Activated CD8-positive, alpha-beta memory T cell treated with anti-CD3 and anti-CD28 coated beads, Interleukin-2, amount 50 U/mL, for 48 hours (primary cell): ENCODE data around the gene CEP135.
"Not testable (repeated sequence)": the region's sequence is repeated elsewhere in the genome, so short reads cannot be mapped to it uniquely, and the experiment has no call there.

Source experiments
- DNase-seq: peaks from one replicate; pipeline ENCODE4 v3.0.0-alpha.2; 2020

Gene CEP135, protein sequence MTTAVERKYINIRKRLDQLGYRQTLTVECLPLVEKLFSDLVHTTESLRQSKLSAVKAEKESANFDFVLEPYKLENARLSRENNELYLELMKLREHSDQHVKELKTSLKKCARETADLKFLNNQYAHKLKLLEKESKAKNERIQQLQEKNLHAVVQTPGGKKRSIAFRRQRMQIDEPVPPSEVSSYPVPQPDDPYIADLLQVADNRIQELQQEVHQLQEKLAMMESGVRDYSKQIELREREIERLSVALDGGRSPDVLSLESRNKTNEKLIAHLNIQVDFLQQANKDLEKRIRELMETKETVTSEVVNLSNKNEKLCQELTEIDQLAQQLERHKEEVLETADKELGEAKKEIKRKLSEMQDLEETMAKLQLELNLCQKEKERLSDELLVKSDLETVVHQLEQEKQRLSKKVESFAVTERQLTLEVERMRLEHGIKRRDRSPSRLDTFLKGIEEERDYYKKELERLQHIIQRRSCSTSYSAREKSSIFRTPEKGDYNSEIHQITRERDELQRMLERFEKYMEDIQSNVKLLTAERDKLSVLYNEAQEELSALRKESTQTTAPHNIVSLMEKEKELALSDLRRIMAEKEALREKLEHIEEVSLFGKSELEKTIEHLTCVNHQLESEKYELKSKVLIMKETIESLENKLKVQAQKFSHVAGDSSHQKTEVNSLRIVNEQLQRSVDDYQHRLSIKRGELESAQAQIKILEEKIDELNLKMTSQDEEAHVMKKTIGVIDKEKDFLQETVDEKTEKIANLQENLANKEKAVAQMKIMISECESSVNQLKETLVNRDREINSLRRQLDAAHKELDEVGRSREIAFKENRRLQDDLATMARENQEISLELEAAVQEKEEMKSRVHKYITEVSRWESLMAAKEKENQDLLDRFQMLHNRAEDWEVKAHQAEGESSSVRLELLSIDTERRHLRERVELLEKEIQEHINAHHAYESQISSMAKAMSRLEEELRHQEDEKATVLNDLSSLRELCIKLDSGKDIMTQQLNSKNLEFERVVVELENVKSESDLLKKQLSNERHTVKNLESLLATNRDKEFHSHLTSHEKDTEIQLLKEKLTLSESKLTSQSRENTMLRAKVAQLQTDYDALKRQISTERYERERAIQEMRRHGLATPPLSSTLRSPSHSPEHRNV

DNA sequence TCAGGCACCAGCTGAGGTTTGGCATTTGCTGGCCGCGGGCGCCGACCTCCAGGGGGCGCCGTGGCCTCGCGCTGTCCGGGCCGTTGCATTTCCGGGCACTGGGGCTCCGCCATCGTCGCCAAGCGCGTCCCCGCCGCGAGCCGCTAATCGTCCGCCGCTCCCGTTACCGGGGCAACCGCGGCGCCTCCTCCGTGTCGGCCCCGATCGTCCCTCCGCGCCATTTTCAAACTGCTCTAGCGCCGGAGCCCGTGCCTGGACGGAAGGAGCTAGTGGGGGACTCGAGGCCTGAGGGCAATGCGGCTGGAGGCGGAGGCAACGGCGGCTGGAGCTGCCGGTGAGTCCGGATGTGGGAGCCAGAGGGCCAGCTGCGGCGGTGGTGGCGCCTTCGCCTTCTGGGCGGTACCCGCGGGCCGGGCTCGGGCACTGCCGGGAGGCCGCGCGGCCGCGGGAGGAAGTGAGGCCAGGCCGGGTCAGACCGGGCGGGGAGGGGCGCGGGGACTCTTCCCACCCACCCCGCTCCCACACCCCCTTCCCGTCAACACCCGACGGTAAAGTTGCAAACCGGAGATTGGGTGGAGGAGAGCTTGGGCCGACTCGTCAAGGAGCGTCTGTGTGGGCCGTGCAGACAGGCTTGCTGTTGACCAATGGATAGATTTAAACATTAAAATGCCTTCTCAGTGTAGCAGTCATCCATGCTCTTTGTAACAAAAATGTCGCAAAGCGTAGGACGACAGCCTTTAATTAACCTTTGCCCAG, at the start of gene CEP135:
TSS of gene CEP135 (plus strand) at position 220 of the 756 bp plus-strand sequence. CDS start 3,186 bp downstream, outside the sequence.
- peak; percentile 96 for DNase-seq

DNA sequence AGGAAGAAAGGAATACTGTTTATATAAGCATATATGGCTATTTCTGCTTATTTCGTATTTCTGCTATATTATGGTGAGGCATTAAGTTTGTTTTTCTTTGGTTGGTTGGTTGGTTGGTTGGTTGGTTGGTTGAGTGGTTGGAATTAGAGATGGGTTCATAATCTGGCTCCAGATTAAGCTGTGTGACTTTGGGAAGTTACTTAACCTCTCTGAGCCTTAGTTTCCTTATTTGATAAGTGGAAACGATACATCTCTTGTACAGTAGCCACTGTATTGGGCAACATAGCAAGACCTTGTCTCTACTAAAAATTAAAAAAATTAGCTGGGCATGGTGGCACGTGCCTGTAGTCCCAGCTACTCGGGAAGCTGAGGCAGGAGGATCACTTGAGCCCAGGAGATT, 46.1 kb upstream of the CEP135 start:
- no peak for DNase-seq

DNA sequence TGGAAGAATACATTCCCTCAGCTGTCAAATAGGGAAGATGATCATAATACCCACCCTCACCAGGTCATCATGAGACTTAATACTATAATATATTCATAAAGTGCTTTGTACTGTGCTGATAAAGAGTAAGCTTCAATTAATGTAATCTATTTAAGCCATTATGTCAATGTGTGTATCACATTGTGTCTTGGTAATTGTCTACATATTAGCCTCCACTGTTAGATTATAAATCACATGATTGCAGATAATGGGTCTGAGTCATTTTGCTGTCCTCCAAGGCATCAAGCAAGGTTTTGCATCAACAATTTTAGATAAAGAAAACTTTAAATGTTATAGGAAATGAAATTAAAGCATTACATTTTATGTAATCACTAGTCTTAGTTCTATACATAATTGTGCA, 45.2 kb upstream of the CEP135 start:
- no peak for DNase-seq

DNA sequence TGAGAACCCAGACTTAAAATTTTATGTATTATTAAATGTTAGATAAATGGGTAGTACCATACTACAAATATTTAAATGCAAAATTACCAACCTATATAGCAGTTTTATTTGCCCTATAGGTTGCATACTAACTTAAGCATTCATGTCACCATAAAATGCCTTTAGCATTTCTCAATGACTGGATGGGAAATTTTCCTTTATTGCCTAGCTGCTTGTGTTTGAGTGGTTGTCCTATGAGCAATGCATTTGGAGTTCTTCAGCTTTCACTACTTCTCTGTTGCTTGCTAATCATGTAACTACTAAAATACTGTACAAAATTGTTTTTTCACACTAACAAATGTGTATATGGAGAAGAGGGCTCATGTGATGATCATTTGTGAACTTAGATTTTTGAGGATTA, 44.2 kb upstream of the CEP135 start:
- DNase-seq = no peak

DNA sequence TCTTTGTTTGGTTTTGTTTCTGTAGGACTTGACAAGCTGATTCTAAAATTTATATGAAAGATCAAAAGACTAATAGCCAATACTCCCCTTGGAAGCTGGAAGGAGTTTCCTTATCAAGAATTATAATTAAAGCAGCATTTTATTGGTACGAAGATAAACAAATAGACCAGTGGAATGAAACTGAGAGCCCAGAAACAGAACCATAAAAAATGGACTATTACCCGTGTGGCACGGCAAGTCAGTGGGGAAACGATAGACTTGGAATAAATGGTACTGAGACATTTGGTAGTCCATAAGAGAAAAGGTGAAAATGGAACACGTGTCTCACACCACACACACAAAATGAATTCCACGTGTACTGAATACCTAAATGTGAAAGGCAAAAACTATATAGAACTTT, 42.4 kb upstream of the CEP135 start:
- DNase-seq = no peak

DNA sequence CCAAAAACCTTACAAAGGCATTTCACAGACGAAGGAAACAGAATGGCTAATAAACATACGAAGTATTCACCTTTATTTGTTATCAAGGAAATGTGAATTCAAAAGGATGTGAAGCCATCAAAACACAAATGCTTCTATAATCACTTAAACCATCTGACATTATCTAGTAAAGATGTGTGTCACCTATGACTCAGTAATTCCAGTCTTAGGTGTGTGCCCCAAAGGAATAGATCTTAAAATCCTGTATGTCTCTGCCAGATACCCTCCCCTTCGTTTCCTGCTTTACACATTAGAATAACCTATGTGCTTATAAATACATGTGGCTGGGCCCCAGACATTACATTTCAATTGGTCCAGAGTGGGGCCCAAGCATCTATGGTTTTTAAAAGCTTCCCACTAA, 41.8 kb upstream of the CEP135 start:
- DNase-seq = no peak

DNA sequence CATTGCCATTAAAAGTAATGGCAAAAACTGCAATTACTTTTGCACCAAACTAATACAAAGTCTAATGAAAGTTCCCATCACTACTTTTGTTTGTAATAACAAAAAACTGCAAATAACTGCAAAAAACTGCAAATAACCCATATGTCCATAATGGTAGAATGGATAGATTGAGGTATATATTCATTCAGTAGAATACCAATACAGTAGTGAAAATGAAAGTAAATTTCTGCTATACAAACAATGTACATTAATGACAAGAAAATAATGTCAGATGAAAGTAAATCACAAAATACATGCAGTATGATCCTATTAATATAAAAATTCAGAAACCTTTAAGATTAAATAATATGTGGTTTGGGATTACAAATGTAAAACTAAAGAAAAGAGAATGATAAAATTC, 41.3 kb upstream of the CEP135 start:
- no peak for DNase-seq

DNA sequence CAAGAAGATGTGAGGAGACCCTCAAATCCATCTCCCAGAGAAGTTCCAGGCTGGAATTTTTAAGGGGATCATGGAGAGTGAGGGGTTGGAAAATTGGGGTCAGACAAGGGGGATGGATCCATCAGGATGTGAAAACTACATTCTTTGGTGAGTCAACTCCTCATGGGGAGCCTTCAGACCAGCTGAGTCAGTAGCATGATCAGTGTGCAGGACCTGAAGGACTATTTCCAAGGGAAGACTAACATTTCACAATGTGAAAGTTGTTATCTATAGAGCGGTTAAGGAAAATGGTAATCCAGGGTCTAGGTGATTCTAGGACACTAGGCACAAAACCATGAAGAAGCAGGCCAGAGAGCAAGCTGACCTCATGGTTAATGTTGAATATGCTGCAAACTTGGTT, 38.6 kb upstream of the CEP135 start:
- DNase-seq = no peak

DNA sequence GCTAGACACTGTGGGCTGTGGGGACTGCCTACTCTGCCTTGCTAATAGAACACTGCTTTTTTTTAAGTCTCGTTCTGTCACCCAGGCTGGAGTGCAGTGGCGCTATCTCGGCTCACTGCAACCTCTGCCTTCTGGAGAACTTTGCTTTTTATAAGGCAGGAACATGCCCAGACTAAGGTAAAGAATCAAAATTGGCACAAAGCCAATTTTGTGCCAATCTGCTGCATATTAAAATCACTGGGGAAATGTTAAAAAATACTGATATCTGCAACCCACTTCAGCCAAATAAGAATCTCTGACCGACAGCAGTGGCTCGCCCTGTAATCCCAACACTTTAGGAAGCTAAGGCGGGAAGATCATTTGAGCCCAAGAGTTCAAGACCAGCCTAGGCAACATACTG, 36.5 kb upstream of the CEP135 start:
- DNase-seq = no peak

DNA sequence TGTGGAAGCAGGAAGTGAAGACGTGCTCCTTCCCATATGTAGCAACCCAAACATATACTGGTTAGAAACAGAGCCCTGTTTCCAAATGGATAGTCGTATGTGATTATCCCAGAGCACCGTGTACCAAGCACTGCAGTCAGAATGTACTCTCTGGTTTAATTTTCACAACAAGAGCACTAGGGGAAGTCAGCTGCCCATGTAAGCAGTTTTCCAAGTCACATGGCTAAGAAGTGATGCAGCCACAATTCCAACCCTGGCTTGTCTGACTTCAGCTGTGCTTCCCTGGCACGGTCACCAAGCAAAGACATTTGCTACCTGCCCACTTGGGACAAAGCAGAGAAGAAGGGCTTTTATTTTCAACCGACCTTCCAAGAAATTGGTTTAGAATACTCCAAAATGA, 28.2 kb upstream of the CEP135 start:
- no peak for DNase-seq

DNA sequence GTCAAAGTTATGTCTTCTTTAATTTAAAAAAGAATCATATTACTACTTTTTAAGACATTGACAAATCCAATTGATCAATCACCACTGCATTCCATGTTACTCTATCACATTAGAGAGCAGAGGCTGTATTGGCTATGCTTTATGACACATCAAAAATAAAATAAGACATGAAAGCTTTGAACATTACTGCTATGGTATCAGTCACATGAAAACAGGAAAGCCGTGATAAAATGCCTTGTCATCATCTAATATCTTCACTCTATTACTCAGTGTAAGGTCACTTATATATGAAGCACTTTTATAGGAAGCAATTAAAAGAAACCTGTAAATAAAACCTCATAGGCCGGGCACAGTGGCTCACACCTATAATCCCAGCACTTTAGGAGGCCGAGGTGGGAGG, 27.7 kb upstream of the CEP135 start:
- DNase-seq = no peak

DNA sequence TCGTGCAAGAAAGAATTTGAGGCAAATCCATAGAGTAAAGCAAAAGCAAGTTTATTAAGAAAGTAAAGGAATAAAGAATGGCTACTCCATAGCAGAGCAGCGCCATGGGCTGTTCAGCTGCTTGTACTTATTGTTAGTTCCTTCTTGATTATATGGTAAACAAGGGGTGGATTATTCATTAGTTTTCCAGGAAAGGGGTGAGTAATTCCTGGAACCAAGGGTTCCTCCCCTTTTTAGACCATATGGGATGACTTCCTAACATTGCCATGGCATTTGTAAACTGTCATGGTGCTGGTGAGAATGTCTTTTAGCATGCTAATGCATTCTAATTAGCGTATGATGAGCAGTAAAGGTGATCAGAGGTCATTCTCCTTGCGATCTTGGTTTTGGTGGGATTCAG, 23.5 kb upstream of the CEP135 start:
- no peak for DNase-seq

DNA sequence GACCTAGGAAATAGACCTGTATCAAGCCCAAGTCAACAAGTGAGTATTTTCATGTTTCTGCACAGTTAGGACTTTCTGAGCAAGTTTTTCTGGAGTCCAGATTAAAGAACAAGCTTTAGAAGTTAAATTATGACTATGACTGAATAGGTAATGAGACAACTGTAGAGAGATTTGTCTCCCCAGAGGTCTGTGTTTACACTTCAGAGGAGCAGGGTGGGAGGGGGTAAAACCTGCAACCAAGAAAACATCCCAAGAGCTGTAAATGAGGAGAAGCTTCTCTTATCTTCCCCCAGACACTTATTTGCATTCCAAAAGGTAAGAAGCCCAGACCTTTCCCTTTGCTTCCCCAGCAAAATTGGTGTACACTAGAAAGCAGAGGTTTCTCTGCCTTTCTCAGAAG, 22.1 kb upstream of the CEP135 start:
- DNase-seq = no peak

DNA sequence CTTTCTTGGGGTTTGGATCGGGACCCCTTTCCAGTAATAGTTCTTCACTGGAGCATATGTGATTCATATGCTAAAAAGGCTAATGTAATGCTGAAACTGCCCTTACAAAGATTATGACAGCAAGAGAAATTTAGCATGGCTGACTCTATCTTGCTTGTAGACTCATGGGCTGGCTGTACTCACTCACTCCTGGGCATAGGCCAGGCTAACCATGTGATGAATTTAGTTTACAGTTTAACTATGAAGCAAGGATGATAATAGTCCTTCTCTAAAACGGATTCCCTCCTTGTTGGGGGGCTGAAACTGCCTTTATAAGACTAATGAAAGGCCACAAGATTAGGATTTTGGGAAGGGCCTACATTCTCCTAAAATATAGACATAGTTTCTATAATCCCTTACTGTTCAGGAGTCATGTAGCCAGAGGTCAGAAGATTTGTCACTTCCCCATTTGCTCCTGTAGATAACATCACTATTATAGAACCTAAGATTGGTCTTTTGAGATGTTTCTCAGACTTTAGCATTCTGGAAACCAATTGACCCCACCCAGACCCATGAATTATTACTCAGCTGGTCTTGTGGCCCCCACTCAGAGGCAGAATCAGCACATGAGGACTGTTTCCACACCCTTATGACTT, 20.8 kb upstream of the CEP135 start:
- DNase-seq = no peak

DNA sequence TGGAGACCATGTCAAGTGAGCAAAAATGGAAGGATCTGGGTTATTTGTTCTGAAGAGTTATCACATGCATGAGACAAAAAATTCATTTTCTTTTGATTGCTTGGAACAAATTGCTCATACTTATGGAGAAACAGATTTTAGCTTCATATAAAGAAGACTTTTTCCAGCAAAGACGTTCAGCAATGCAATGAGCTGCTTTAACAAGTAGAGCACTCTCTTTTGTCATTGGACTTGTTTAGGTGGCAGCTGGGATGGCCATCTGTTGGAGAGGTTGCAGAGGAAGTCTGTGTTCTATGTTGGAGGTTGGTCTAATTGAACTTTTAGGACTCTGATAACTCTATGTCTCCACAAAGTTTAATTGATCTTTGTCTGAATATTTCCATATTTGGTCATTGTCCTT, 19.9 kb upstream of the CEP135 start:
- DNase-seq = no peak

DNA sequence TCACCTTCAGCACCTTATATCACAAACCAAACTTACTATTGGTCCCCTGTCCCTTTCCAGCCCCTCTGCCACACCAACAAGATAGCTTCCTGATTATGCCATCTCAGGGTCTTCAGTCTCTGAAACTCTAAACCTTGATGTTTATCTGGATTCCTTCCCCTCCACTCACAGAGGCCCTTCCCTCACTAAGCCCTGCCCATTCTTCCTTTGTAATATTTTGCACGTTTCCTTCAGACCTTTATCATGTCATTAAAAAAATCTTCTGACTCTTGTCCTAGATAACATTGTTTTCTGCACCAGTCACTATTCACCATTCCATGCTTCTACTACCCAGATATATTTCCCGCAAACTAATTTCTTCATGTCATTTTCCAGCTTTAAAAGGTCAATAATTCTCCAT, 17.7 kb upstream of the CEP135 start:
- DNase-seq = no peak

DNA sequence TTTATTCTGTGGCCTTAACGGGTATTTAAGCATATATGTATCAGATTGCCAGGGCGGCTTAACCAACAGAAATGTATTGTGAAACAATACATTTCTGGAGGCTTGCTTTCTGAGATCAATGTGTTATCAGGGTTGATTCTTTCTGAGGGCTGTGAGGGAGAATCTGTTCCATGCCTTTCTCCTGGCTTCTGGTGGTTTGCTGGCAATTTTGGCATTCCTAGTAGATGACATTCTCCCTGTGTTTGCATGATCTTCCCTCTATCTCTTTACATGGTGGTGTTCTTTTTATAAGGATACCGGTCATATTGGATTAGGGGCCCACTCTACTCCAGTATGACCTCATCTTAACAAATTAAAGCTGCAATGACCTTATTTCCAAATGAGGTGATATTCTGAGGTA, 16.9 kb upstream of the CEP135 start:
- no peak for DNase-seq

DNA sequence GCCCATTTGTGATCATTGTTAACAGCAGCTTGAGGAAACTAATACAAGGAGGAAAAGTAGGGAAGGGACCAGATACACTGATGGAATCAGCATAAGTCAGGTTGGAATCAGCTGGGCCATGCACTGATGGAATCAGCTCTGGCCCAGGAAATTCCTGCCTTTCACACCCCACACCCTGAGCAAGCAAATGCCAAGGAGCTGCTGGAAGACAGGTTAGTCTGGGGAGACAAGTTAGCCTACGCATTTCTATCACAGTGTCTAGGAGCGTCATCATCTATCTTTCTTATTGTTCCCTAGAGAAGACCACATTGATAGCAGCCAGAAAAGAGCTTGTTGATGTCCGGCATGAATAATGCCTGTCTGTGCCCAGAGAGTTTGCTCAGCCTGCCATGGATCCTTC, 16.2 kb upstream of the CEP135 start:
- DNase-seq = no peak

DNA sequence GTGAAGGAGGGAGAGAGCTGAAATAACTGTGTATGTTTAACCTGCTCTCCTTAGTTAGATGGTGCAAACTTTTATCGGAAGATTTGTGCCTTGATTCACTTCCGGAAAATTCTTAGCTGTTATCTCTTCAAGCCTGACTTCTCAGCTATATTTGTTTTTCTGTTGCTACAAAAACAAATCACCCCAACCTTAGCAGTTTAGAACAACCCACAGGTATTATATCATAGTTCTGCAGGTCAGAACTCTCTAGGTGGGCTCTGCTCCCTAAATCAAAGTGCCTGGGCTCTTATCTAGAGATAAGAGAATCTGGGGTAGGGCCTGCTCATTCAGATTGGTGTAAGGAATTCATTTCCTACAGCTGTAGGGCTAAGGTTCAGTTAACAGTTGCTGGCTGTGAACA, 15.1 kb upstream of the CEP135 start:
- DNase-seq = no peak

DNA sequence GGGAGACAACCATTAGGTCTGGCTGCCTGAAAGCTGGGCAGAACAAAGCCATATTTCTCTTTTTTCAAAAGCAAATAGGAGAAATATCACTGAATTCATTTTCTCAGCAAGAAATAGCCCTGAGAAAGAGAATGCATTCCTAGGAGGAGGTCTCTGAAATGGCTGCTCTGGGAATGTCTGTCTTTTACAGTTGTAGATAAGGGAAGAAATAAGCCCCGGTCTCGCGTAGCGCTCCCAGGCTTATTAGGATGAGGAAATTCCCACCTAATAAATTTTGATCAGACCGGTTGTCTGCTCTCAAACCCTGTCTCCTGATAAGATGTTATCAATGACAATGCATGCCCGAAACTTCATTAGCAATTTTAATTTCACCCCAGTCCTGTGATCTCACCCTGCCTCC, 12.8 kb upstream of the CEP135 start:
- not testable (repeated sequence) for DNase-seq

DNA sequence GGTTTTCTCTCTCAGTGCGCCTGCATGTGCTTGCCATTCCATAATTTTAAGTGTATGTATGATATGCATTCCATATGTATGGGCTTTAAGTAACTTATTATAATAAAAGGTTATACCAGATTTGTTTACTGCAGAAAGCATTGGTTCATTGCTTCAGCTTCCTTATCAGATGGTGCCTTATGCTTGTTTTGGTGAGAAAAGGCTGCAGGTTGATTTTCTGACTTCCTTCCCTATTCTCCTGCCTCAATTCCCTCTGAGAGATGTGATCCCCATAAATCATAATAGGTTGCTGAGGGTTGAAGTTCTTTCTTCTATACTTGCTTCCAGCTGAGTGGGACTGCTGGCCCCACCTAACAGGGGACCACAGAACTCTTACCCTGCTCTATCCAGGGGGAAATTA, 10.3 kb upstream of the CEP135 start:
- no peak for DNase-seq

DNA sequence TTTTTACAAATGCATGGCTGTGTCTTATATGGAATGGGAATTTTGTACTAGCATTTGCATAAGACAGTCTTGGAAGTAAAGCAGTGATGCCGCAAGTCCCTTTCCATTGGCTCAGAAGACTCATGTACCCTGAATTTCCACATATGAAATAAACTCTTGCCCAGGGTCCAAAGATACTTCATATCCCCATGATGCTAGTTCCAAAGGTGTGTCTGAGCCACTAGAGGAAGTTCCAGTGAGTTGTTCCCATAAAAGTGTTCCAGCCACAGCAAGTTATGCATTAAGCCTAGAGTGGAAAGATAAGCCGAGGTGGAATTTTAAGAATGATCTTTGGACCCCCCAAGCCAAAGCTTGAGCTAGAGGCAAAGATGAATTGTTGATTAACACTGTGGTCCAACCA, 9.3 kb upstream of the CEP135 start:
- no peak for DNase-seq
